22Rv1 (cell line): ENCODE results near the gene C19orf81.
"Not testable (repeated sequence)": the region's sequence is repeated elsewhere in the genome, so short reads cannot be mapped to it uniquely, and the experiment has no call there.

ENCODE experiments used
- H3K27ac ChIP-seq: fragments of 450-650 bp; 2 replicates; pipeline ENCODE4 v1.5.1; 2017
- ZFX ChIP-seq: fragments of 450-650 bp; IDR thresholded peaks from 2 replicates; pipeline ENCODE4 v1.6.1; 2017; ENCODE audit warnings: antibody characterized with exemption, borderline replicate concordance
- TF ChIP-seq, protein P1 (sequence below): fragments of 450-650 bp; IDR thresholded peaks from 2 replicates; pipeline ENCODE4 v1.5.1; 2017; ENCODE audit warnings: mild to moderate bottlenecking

The C19orf81 gene

DNA sequence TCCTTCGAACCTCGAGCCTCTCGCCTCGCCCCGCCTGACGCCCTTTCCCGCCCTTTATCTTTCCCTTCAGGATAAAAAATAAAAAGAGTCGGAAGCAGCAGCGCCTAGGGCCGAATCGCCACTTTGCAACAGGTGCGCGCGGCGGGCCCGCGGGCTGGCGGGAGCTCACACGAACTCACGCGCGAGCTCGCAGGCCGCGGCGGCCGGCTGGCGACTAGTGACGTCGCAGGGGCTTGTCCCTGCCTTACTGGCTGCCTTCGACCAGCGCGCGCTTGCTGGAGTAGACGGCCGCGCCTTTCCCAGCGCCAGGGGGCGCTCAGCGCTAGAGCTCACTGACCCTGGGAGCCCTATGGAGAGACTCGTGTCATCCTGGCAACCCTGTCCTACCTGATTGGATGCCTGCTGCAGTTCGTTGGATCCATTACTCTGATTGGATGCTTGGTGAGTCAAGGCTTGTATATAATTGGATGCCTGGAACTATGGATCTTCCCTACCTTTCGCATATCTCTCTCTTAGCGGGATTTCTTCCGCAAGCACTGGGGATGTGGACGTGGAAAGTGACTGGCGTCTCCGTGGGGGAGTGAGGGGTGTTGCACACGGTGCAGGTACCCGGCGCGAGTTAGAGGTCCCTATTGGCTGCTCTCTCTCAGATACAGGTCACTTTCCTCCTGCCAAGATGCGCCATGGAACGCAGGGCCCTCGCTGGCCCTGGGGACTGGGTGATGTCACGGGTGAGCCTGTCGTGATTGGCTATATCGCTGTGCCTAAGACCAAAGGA, 43.0 kb upstream of the C19orf81 start:
- TF ChIP-seq, protein P1, sequence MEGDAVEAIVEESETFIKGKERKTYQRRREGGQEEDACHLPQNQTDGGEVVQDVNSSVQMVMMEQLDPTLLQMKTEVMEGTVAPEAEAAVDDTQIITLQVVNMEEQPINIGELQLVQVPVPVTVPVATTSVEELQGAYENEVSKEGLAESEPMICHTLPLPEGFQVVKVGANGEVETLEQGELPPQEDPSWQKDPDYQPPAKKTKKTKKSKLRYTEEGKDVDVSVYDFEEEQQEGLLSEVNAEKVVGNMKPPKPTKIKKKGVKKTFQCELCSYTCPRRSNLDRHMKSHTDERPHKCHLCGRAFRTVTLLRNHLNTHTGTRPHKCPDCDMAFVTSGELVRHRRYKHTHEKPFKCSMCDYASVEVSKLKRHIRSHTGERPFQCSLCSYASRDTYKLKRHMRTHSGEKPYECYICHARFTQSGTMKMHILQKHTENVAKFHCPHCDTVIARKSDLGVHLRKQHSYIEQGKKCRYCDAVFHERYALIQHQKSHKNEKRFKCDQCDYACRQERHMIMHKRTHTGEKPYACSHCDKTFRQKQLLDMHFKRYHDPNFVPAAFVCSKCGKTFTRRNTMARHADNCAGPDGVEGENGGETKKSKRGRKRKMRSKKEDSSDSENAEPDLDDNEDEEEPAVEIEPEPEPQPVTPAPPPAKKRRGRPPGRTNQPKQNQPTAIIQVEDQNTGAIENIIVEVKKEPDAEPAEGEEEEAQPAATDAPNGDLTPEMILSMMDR, result peak; percentile 45
- not testable (repeated sequence) for H3K27ac ChIP-seq

DNA sequence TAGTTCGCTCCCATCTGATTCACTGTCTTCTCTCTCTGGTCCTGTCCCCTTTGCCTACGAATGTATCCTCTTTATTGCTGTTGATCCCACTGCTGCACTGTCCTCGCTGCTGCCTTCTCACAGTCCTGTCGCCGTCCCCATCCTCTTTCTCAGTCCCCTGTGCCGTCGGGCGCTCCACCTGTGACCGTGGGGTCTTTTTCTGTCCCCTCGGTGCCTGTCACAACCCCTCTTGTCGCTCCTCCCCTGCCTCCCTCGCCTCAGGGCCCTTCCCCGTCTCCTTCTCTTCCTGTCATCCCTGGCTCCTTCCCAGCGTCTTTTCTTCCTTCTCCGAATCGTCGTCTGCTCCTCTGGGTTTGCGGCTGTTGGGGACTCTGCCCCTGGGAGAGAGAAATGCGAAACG, 41.9 kb upstream of the C19orf81 start:
- H3K27ac ChIP-seq, result no peak overlapping the region
- TF ChIP-seq, protein P1, result no peak
- no peak for TF ChIP-seq ZFX

DNA sequence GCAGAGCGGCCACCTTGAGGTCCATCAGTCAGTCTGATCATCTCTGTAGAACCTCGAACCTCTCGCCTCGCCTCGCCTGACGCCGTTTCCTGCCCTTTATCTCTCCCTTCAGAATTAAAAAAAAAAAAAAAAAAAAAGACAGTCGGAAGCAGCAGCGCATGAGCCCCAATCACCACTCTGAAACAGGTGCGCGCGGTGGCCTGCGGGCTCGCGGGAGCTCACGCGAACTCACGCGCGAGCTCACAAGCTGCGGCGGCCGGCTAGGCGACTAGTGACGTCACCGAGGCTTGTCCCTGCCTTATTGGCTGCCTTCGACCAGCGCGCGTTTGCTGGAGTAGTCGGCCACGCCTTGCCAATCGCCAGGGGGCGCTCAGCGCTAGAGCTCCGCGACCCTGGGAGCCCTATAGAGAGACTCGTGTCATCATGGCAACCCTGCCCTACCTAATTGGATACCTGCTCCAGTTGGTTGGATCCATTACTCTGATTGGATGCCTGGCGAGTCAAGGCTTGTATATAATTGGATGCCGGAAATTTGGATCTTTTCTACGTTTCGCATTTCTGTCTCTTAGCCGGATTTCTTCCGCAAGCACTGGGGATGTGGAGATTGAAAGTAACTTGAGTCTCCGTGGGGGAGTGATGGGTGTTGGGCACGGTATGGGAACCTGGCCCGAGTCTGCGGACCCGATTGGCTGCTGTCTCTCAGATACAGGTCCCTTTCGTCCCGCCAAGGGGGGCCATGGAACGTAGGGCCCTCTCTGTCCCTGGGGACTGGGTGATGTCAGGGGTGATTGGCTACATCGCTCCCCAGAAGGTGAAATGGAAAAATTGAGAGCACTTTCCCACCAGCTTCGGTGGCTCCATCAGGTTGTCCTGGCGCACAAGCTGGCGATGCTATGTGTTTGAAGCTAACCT, 41.1 kb upstream of the C19orf81 start:
- H3K27ac ChIP-seq, result no peak overlapping the region
- TF ChIP-seq, protein P1, result peak; percentile 91
- no peak for TF ChIP-seq ZFX

DNA sequence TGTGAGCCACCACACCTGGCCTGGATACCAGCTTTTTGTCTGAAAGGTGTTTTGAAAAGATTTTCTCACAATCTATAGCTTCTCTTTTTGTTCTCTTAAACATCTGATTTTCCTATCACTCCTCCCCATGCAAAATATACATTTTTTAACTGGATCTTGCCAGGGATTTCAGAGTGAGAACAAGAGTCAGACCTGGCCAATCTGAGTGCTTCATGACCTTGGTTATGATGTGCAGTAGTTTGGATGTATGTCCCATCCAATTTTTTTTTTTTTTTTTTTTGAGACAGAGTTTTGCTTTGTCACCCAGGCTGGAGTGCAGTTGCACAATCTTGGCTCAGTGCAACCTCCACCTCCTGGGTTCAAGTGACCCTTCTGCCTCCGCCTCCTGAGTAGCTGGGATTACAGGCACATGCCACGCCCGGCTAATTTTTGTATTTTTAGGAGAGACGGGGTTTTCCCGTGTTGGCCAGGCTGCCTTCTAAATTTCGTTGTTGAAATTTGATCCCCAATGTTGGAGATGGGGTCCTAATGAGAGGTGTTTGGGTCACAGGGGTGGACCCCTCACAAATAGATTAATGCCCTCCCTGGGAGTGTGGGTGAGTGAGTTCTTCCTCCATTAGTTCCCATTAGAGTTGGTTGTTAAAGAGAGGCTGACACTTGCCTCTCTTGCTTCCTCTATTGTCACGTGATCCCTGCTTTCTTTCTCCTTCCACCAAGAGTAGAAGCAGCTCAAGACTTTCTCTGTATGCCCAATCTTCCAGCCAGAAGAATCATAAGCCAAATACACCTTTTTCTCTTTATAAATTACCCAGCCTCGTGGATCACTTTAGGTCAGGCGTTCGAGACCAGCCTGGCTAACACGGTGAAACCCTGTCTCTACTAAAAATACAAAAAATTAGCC, 36.5 kb upstream of the C19orf81 start:
- not testable (repeated sequence) for H3K27ac ChIP-seq

DNA sequence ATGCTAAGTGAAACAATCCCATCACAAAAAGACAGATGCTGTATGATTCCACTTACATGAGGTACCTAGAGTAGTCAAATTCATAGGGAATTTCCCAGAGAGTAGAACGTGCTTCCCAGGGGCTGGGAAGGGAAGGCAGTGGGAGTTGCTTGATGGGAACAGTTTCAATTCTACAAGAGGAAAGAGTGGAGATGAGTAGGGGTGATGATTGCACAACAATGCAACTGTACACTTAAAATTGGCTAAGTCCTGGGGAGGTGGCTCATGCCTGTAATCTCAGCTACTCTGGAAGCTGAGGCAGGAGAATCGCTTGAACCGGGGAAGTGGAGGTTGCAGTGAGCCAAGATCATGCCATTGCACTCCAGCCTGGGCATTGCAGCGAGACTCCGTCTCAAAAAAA, 30.9 kb upstream of the C19orf81 start:
- H3K27ac ChIP-seq, result not testable (repeated sequence)

DNA sequence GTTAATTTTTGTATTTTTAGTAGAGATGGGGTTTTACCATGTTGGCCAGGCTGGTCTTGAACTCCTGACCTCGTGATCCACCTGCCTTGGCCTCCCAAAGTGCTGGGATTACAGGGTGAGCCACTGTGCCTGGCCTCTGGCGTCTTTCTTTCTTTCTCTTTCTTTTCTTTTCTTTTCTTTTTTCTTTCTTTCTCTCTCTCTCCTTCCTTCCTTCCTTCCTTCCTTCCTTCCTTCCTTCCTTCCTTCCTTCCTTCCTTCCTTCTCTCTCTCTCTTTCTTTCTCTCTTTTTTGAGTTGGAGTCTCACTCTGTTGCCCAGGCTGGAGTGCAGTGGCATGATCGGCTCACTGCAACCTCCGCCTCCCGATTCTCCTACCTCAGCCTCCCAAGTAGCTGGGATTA, 30.1 kb upstream of the C19orf81 start:
- not testable (repeated sequence) for H3K27ac ChIP-seq

DNA sequence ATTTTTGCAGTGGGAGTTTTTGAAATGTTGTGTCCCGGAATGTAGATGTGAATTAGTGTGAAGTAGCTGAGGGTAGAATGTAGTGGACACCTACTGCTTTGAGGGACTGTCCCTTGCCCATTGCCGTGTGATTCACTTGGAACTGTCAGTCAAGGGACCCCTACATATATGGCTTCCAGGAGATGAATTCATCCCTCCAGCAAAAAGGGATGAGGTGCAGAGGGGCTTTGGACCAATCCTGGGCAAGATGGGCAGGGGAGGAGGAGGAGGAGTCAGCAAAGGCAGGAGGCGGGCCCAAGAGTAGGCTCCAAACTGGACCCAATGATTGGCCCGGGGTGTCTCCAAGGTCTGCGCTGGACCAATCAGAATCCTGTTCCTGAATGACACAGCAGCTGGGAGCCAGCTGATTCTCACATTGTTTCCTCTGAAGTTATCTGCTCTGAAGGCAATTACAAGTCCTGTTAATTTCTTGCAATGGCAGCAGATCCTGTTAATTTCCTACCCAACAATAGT, 28.8 kb upstream of the C19orf81 start:
- not testable (repeated sequence) for H3K27ac ChIP-seq

DNA sequence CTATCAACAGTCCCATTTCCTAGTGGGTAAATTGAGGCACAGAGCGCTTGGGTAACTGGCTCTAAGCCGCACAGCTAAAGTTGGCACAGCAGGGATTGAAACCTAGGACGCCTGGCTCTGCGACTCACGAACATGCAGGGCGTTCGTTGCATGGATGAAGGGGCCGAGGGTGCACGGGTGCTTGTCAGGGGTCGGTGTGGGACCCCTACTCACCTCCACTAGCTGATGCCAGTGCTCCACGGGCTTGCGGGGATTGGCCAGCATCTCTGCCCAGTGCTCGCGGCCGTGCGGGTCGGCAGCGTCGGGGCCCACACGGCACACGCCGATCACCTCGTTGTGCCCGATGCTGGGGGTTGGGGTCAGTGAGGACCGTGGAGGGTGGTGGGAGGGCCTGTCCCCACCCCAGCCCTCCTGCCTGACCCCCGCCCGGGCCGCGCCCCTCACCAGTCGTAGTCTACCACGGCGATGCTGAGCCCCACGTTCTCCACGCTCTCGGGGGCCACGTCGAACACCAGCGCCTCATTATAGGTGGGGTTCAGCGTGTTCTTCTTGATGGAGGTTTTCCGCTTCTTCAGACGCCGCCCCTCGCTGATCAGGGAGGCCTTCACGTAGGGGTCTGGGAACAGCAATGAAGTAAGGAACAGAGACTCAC, 24.2 kb upstream of the C19orf81 start:
- TF ChIP-seq, protein P1, result no peak
- no peak for TF ChIP-seq ZFX
- no peak overlapping the region for H3K27ac ChIP-seq
